Left ventricle myocardium superior (tissue), 1 donor: Measurements from ENCODE around the gene KRTAP5-6. TPM values are rescaled to one million over a fixed set of nuclear protein-coding genes. Genes with fewer than 3 reads are reported as not detected.
A peak's percentile ranks its signal among the peaks of the same experiment; 100 is the strongest.

Experiments
- ATAC-seq: fragments of 200-7000 bp; cut with Tn5 transposase; one replicate; pipeline ENCODE4 v1.9.1; 2020; ENCODE audit warnings: mild to moderate bottlenecking, moderate library complexity
- DNase-seq: peaks from one replicate; pipeline ENCODE4 v3.0.0-alpha.2; 2020
- intact Hi-C: fragments of 100-400 bp; cut with micrococcal nuclease; formaldehyde crosslinking; loops from one replicate; pipeline ENCODE4 v1.11.0; 2022
- total RNA-seq: library from RNA; stranded (reverse); fragmentation: NEBNext Ultra II Directional; extraction: Animal tissue kit (Norgen Biotek cat#: 25700); gene quantifications from one replicate; pipeline ENCODE4 v1.2.1, GENCODE V29; 2021
- donor health status: DM: no; HTN: yes; CAD: no; lungs with severe emphysema.

KRTAP5-6 gene
- total RNA-seq, 1 donor from 2014 or later, result not detected

- peak; percentile 90 for ATAC-seq
- intact Hi-C loops, result loop anchor here (2.0 to 5.0 kb wide), 2 partner anchors 139 to 449 kb away; no protein-coding TSS in a partner anchor
- DNase-seq, result peak; percentile 89
Observed at GRCh38 chr11:1693327-1694063, 3.5 kb upstream of the KRTAP5-6 start.

DNA sequence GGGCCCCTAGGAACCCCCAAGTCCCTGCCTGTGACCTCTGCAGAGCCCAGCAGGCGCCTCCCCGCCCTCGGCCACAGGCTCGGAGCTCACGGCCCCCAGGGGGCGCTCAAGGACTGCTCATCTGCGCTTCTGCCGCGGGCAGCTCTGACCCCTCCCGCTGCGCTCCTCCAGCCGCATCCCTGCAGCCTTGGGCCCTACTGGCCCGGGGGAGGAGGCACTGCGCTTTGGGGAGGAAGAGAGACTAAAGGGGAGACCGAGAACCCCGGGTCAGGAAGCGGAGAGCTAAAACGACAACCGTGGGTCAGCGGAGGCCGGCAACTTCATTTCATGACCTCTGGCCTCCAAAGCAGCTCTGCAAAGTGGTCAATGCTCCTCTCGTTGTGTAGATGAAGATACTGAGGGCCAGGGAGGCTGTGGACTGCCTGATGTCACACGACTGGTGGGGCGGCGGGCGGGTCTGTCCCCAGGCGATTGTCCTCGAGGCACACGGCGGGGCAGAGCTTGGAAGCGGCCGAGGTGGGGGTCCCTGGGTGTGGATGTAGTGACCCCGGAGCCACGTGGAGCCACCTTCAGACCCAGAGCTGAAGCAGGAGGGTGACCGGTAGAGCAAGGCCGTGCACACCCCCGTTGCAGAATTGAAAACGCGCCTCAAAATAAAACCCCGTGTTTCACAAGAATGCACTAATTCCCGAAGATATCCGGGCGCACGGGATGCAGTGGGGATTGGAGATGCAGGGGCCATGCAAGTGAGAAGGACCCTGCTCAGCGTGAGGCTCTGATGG, 2.7 kb upstream of the KRTAP5-6 start:
- intact Hi-C loops, result loop anchor here (5.0 kb wide), 1 partner anchor 448 kb away; no protein-coding TSS in a partner anchor
- ATAC-seq, result peak; percentile 98
- peak; percentile 95 for DNase-seq

DNA sequence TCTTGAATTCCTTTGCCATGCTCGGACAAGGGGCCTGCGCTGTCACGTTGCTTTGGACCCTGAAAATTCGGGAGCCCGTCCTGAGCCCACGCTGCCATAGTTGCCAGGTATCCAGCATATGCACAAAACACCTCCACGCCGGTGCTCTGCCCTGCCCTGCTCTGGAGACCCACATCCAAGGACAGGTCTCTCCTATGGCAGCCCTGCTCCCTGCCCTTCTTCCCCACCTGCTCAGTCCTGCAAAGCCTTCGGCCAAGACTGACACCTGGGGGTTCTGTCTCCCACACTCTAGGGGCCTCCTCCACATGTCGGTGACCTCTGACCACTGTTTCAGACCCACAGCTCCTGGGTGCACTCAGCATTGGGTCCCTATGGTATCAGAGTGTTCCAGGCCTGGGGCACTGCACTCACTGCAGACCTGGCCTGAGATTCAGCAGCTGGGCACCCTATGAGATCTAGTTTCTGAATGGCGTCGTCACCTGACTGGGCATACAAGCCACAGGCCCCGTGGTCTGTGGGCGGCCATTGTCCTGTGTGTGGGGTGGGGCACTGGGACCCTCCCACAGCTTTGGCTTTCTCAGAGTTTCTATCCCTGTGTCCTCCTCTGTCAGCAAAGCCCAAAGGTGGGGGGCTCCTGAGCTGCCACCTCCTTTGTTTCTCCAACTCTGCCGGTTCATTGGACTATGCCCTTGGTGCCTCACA, 2.0 kb upstream of the KRTAP5-6 start:
- intact Hi-C loops, result loop anchor here (5.0 kb wide), 1 partner anchor 447 kb away; no protein-coding TSS in a partner anchor
- no peak for ATAC-seq
- DNase-seq, result no peak

DNA sequence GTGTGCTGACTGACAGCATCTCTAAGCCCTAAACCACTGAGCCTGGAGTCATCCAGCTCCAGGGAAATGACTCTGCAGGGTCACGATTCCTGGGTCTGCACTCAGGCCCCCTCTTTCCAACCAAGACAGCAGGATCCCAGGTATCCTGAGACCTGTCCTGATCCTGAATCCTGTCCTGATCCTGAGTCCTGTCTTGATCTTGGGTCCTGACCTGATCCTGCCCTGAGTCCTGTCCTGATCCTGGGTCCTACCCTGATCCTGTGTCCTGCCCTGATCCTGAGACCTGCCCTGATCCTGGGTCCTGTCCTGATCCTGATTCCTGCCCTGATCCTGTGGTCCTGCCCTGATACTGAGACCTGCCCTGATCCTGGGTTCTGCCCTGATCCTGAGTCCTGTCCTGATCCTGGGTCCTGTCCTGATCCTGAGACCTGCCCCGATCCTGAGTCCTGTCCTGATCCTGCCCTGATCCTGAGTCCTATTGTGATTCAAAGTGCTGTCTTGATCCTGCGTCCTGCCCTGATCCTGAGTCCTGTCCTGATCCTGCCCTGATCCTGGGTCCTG, 1.4 kb upstream of the KRTAP5-6 start:
- ATAC-seq (no peak), DNase-seq (no peak)
- intact Hi-C loops, result no loop called here

DNA sequence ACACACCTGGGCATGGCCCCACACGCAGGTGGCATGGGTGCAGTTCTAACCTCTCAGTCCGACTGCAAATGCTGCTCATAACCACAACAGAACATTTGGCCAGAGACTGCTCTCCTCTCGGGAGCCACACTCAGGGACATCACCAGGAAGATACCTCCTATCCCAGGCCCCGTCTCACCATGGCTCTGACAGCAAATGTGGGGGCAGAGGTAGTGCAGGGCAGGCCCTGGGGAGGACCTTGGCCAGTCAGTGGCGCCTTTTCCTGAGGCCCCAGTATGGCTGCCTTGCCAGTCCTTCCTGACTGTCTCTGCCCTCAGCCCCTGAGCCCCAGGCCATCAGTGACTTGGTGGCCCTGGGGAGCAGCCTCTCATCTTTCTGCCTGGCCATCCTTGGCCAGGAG, 2.8 kb downstream of the KRTAP5-6 start:
- ATAC-seq (no peak), DNase-seq (no peak)
- intact Hi-C loops, result no loop called here

DNA sequence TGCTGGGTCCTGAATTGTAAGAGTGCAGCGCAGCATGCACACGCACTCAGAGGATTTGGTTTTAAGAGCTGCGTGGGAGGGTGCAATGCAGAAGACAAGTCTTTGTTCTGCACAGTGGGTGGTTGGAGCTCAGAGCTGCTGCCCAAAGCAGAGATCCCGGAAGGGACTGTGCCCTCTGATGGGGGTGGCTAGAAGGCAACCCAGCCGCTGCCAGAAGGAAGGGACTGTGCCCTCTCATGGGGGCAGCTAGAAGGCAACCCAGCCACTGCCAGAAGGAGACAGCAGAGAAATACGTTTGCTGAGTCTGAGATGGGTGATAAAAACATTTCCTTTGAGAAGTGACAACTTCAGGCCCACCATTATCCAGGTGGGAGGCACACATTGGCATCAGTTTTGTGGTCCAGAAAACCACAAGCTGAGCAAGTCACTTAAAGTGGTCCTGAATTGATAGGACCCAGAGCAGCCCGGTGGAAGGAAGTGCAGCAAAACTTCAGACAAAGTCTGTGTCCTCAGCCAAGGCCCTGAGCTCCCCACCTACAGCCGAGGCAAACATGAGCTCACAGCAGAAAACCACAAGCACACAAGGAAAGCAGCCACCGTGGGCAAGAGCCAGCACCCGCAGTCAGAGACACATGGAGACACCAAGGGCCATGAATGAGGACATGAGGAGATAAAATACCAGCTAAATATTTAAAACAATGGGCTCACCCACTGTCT, 4.3 kb downstream of the KRTAP5-6 start:
- DNase-seq, result no peak
- no peak for ATAC-seq
- intact Hi-C loops, result no loop called here

- intact Hi-C loops, result no loop called here
- DNase-seq (no peak), ATAC-seq (no peak)
Observed at GRCh38 chr11:1702506-1702905, 5.5 kb downstream of the KRTAP5-6 start.

DNA sequence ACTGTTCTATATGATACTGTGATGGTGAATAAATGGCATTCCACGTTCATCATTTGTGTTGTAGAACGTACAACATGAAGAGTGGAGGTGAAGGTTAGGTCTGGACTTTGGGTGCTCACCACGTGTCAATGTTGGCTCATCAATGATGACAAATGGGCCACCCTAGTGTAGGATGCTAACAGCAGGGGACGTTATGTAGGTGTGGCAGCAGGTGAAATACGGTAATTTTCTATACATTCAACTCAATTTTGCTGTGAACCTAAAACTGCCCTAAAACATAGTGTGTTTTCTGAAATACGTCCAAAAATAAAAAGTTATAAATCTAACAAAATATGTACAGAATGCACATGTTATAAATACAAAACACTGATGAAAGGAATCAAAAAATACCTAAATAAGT, 6.2 kb downstream of the KRTAP5-6 start:
- no peak for DNase-seq
- intact Hi-C loops, result no loop called here
- no peak for ATAC-seq

GRCh38 chr11:1705126-1706052, 8.4 kb downstream of the KRTAP5-6 start:
- intact Hi-C loops, result no loop called here
- peak; percentile 34 for ATAC-seq
- no peak for DNase-seq

- DNase-seq (peak; percentile 62), ATAC-seq (peak; percentile 91)
- intact Hi-C loops, result no loop called here
Observed at GRCh38 chr11:1706634-1707400, 9.8 kb downstream of the KRTAP5-6 start.

- ATAC-seq (no peak), DNase-seq (no peak)
- intact Hi-C loops, result no loop called here
Observed at GRCh38 chr11:1707751-1708150, 10.8 kb downstream of the KRTAP5-6 start.

GRCh38 chr11:1708716-1709115, 11.7 kb downstream of the KRTAP5-6 start:
- intact Hi-C loops, result no loop called here
- no peak for ATAC-seq
- DNase-seq, result no peak

DNA sequence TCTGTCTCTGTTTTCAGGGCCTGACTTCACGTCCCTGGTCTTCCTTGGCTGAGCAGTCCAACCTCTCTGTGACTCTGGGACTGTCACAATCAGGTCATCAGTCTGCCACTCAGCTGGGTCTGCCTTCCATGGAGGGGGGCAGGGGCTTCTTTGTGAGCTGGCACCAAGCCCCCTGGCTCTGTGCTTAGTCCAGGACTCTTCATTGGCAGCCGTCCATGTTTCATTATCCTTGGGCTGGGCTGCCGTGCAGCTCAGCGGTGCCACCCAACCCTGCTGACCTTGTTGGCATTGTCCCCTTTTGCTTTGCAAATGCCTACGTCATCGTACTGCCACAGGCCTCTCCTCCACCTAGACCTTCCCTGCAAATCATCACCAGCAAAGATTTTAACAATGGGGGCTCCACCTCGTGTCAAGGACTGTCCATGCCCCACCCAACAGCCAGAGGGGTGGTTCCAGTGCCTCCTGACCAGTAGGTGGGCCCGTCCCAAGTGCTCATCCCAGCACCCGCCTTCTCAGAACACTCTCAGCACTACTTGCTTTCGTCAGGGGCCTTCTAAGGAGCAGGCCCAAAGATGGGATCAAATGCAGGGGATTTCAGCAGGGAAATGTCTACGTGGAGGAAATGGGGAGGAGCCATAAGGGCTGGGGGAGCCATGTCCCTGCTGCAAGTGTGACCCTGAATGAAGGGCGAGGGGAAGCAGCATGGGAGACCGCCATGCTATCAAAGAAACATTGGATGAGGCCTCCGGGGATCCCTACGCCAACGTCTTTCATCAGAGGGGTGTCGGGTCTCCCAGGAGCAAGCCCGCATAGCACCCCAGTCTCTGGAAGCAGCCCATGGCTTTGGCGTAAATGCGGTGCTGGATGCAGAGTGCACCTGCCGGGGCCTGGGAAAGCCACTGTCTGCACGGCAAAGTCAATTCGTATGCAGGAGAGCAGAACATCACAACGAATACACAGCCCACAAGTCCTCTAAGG, 18.2 kb downstream of the KRTAP5-6 start:
- intact Hi-C loops, result no loop called here
- ATAC-seq, result peak; percentile 87
- peak; percentile 65 for DNase-seq

GRCh38 chr11:1717745-1718144, 20.8 kb downstream of the KRTAP5-6 start:
- DNase-seq (peak; percentile 79), ATAC-seq (peak; percentile 85)
- intact Hi-C loops, result no loop called here

GRCh38 chr11:1718326-1718725, 21.3 kb downstream of the KRTAP5-6 start:
- ATAC-seq (no peak), DNase-seq (no peak)
- intact Hi-C loops, result no loop called here

GRCh38 chr11:1719781-1720180, 22.8 kb downstream of the KRTAP5-6 start:
- DNase-seq (no peak), ATAC-seq (no peak)
- intact Hi-C loops, result no loop called here
